GM19468 (cell line): ENCODE results near the gene XYLT2.
"Not testable (repeated sequence)": the region's sequence is repeated elsewhere in the genome, so short reads cannot be mapped to it uniquely, and the experiment has no call there.

ENCODE experiments used
- ATAC-seq: cut with Tn5 transposase; IDR thresholded peaks from one replicate; pipeline ENCODE4 v1.9.1; 2021; ENCODE audit warnings: mild to moderate bottlenecking, moderate library complexity, moderate number of reproducible peaks; ENCODE audit not compliant: unreplicated experiment; ENCODE audit errors: extremely low read depth

The XYLT2 gene

GRCh38 chr17:50345432-50346312 lies at the start of gene XYLT2:
TSS of gene XYLT2 (plus strand) at chr17:50346126. CDS start at chr17:50346141, 15 bp downstream.
- peak; percentile 34 for ATAC-seq

- ATAC-seq: no peak
These were observed 48.5 kb upstream of the XYLT2 start for GRCh38 chr17:50297407-50297865.

- no peak for ATAC-seq
These were observed 47.9 kb upstream of the XYLT2 start for GRCh38 chr17:50298018-50298417.

GRCh38 chr17:50299776-50300175 lies 46.1 kb upstream of the XYLT2 start:
- no peak for ATAC-seq

- ATAC-seq: not testable (repeated sequence)
These were observed 45.1 kb upstream of the XYLT2 start for GRCh38 chr17:50300824-50301223.

- no peak for ATAC-seq
These were observed 43.9 kb upstream of the XYLT2 start for GRCh38 chr17:50301891-50302584.

- no peak for ATAC-seq
These were observed 42.9 kb upstream of the XYLT2 start for GRCh38 chr17:50303051-50303450.

- no peak for ATAC-seq
These were observed 42.3 kb upstream of the XYLT2 start for GRCh38 chr17:50303596-50303995.

GRCh38 chr17:50304781-50305404 lies 41.0 kb upstream of the XYLT2 start:
- no peak for ATAC-seq

GRCh38 chr17:50307654-50308053 lies 38.3 kb upstream of the XYLT2 start:
- no peak for ATAC-seq

GRCh38 chr17:50308666-50309065 lies 37.3 kb upstream of the XYLT2 start:
- no peak for ATAC-seq

GRCh38 chr17:50310455-50311111 lies 35.3 kb upstream of the XYLT2 start:
- ATAC-seq: no peak

GRCh38 chr17:50311112-50311460 lies 34.8 kb upstream of the XYLT2 start:
- no peak for ATAC-seq

- no peak for ATAC-seq
These were observed 34.4 kb upstream of the XYLT2 start for GRCh38 chr17:50311483-50311882.

- no peak for ATAC-seq
These were observed 33.6 kb upstream of the XYLT2 start for GRCh38 chr17:50312308-50312707.

- no peak for ATAC-seq
These were observed 31.4 kb upstream of the XYLT2 start for GRCh38 chr17:50314456-50315011.

- no peak for ATAC-seq
These were observed 29.8 kb upstream of the XYLT2 start for GRCh38 chr17:50316016-50316587.

- not testable (repeated sequence) for ATAC-seq
These were observed 29.3 kb upstream of the XYLT2 start for GRCh38 chr17:50316660-50317059.

GRCh38 chr17:50317121-50317520 lies 28.8 kb upstream of the XYLT2 start:
- no peak for ATAC-seq
